Measurements from ENCODE around the gene RAB18.
"Not testable (repeated sequence)": the region's sequence is repeated elsewhere in the genome, so short reads cannot be mapped to it uniquely, and the experiment has no call there.

Gene RAB18

DNA sequence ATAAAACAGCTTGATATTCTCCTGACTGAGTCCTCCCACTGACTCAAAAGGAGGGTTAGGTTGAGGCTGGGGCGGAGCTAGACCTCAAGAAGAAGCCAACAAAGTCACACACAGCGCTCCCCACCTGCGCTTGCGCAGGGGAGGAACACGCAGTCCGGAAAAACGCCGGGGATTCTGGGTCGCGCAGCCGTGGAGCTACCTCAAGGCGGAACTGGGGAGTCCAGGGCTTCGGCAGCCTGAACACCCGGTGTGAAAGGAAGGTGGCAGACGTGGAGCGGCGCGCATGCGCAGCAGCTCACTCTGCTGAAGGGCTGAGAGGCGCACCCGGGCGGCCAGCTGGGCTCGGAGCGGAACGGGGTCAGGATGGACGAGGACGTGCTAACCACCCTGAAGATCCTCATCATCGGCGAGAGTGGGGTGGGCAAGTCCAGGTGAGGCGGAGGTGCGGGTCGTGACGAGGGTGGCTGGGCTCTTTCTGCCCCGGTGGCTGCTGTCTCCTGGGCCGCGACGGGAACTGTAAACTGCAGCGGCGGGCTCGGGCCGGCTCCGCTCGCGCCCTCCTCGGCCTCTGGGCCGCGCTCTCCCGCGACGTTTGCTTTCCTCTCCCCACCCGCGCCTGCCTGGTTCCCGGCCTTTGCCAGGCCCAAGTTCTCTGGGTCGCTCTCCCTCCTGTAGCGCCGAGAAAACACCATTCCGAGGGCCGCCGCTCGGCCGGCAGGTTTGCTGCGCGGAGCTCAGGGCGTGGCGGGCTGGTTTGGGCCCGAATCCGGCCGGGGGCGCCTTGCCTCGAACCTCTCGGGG, at the start of gene RAB18:
RAB18 (plus strand) TSS at position 298 of the 801 bp plus-strand sequence; CDS start at position 364, 66 bp downstream.
- DNase-seq = peak; percentile 99

GRCh38 chr10:27454837-27455236, 49.3 kb upstream of the RAB18 start:
- no peak for DNase-seq

GRCh38 chr10:27457261-27457945, 46.7 kb upstream of the RAB18 start:
- DNase-seq = no peak

DNA sequence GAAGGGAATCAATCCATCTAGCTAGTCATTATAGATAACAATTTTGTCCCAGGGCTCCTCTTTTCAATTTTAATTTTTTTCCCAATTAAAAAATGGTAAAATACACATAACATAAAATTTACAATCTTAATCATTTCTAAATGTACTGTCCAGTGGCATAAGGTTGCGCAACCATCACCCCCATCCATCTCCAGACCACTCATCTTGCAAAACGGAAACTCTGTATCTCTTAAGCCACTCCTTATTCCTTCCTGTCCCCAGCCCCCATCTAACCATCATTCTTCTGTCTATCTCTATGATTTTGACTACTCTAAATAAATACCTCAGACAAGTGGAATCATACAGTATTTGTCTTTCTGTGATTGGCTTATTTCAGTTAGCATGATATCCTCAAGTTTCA, 46.1 kb upstream of the RAB18 start:
- DNase-seq = no peak

- no peak for DNase-seq
These were observed 42.8 kb upstream of the RAB18 start for GRCh38 chr10:27461312-27461711.

GRCh38 chr10:27463961-27464360, 40.1 kb upstream of the RAB18 start:
- DNase-seq = no peak

DNA sequence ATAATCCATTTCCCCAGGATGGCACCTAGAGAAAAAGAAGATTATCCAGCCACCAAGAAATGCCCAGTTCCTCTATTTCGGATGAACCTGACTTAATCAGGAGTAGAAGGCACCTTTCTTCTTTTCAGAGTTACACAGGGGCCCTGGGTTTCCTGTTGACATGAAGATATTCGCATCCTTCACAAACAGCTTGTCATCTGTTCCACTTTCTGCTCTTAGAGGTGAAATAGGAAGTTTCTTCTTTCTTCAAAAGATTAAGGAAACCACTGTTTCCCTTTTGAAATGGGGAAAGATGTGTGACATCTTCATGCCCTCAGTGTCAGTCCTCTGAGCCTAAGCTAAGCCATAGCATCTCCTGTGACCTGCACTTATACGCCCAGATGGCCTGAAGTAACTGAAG, 39.1 kb upstream of the RAB18 start:
- DNase-seq = peak; percentile 39

GRCh38 chr10:27465596-27465995, 38.5 kb upstream of the RAB18 start:
- DNase-seq = not testable (repeated sequence)

DNA sequence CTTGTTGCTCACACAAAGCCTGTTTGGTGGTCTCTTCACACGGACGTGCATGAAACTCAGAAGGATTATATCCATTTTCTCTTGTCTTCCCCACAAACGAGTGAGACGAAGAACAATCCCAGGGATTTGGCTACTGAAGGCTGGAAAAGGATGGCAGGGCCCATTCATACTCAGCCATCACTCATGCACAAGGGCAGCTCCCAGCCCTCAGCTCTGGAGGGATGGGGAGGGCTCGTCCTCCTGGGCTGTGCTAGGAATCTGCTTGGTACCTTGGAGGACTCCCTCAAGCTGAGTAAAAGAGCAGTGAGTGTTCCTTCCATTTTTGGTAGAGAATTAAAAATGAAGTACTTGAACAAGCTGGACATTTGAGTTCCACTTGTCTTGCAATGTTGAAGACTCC, 33.2 kb upstream of the RAB18 start:
- DNase-seq = no peak

DNA sequence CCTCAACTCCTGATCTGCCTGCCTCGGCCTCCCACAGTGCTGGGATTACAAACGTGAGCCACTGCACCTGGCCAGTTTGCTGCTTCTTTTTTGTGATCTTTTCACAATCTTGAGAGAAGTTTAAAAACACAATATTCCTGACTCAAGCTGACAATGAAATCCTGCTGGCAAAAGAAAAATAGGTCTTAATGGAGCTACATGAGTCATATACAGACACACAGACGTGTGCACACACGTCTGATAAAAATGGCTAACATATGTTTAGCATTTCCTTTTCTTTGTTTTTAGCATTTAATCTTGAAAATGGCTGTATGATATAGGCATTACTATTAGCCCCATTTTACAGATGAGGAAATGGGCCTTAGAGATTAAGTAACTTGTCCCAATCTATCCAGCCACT, 29.4 kb upstream of the RAB18 start:
- no peak for DNase-seq

DNA sequence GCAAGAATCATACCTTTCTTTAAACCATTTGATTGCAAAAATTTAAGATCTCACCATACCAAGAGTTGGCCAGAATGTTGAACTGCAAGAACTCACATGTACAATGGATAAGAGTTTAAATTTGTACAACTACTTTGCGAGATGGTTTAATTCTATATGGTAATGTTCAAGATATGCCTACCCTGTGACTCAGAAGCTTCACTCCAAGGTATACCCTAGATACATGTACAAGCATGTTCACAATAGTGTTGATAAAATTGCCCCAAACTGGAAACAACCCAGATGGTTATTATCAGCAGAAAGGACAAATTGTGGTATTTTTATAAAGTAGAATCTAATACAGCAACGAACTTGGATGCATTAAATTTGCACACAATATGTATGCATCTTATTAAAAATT, 25.1 kb upstream of the RAB18 start:
- DNase-seq = no peak

- DNase-seq = no peak
These were observed 22.6 kb upstream of the RAB18 start for GRCh38 chr10:27481486-27481885.

- no peak for DNase-seq
These were observed 20.8 kb upstream of the RAB18 start for GRCh38 chr10:27482984-27483956.

DNA sequence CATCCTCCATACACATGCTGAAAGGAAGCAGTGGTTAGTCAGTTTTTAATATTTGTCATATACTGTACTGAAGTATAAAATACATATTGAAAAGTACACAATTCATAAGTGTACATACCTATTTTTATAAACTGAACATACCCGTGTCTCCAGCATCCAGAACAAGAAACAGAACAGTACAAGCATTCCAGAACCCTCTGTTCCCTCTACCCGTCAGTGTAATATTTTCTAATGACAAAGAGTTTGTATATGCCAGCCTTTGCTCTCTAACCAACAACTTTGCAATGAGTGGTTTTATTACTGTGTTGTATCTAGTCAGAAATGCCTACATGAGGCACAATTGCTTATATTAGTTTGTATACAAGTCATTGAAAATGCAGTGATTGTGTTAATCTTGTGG, 18.7 kb upstream of the RAB18 start:
- no peak for DNase-seq

GRCh38 chr10:27485986-27486385, 18.1 kb upstream of the RAB18 start:
- no peak for DNase-seq

DNA sequence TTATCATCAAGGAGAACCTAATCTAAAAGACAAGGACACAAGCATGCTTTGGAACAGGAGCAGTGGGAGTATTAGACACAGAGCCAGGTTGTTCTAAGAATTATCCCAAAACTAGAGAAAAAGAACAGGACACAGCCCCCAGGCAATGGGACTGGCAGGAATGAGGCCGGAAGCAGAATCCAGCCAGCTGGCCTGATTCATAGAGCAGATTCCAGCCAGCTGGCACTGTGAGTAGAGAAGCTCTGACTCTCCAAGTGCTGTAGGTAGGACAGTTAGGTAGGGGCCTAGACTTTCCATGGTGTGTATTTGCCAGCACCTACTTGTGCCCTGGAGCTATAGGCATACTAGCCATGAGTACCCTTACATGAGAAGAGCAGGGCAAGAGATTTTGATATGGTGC, 13.3 kb upstream of the RAB18 start:
- DNase-seq = no peak

- no peak for DNase-seq
These were observed 9.8 kb upstream of the RAB18 start for GRCh38 chr10:27494116-27494805.

GRCh38 chr10:27496137-27496536, 8.0 kb upstream of the RAB18 start:
- no peak for DNase-seq

- DNase-seq = no peak
These were observed 4.0 kb upstream of the RAB18 start for GRCh38 chr10:27500096-27500495.

- no peak for DNase-seq
These were observed 3.2 kb upstream of the RAB18 start for GRCh38 chr10:27500886-27501285.

GRCh38 chr10:27503498-27504006, 552 bp upstream of the RAB18 start:
- no peak for DNase-seq

DNA sequence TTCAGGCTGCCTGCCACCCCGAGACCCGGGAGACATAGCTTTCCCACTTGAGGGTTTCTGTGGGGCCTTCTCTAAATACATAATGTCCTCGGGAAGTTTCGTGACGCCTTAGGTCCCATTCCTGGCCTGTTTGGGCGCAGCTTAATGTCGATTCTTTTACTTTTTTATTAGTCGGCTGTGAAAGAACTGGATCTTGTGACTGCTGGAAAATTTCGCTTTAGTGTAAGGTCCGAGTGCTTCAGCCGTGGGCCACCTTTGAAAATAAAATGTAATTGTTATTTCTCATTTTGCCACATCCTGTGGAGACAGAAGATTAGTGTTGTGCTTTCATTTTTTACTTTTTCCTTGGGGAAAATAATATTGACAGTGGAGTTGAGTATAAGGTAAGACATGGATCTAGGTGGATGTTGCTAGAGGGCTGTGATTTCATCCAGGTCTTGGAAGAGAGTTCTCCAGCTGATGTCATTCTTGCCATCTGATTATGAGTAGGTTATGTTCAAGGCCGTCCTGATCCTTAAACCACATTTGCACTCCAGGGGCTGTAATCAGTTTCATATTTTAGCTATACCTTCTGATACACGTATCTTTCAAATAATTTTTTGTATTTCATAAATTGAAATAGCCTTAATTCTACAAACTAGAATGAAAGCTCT, 830 bp downstream of the RAB18 start:
- no peak for DNase-seq
